Measurements from ENCODE around the gene COQ10B. TPM values are rescaled to one million over a fixed set of nuclear protein-coding genes. Genes with fewer than 3 reads are reported as not detected.

Gene COQ10B
- total RNA-seq, 2 experiments from 2014 or later, result 53.4 to 55.3 TPM

GRCh38 chr2:197414515-197414914 lies 38.8 kb upstream of the COQ10B start:
- no peak for ATAC-seq (ENCODE audit: poor library complexity)
- Histone ChIP-seq H3K4me3 (ENCODE audit: low read length) (no peak overlapping the region), H3K9me3 (ENCODE audit: control insufficient read depth in 1 of 2, insufficient read depth in 1 of 2, low read length in 2 of 2) (no peaks in the 10 kb centered on the region), H3K27me3 (ENCODE audit: control insufficient read depth in 1 of 2, insufficient read depth in 2 of 2, low read length in 2 of 2) (no peaks in the 10 kb centered on the region), H3K36me3 (ENCODE audit: insufficient read depth, low read length) (peaks cover 95% of the 10 kb centered on the region), H3K4me1 (ENCODE audit: insufficient read depth, low read length) (no peaks in the 10 kb centered on the region), H3K27ac (ENCODE audit: low read depth in 1 of 2, low read length in 2 of 2) (no peak overlapping the region)
- DNase-seq, result no peak
- no peak overlapping the region for H3K27ac Mint-ChIP-seq
- no peaks in the 10 kb centered on the region for H3K27me3 Mint-ChIP-seq
- TF ChIP-seq CTCF (IDR thresholded peaks at IDR 0.05), result no peak
- peaks cover 92% of the 10 kb centered on the region for H3K36me3 Mint-ChIP-seq (ENCODE audit: low read depth)
- no peaks in the 10 kb centered on the region for H3K9me3 Mint-ChIP-seq
- H3K4me1 Mint-ChIP-seq (ENCODE audit: low read depth), result peaks cover 8% of the 10 kb centered on the region
- H3K4me3 Mint-ChIP-seq, result no peak overlapping the region
- ChIA-PET CTCF (no interaction called here), POLR2A (interaction anchor here (1.0 kb wide), 1 partner anchor 9 kb away, joined by 4 read pairs; no protein-coding TSS in a partner anchor)
- intact Hi-C loops (cut with DNase I, micrococcal nuclease), result loop anchor here in 1 of 2 experiments (10.0 kb wide), 1 partner anchor 640 kb away; no protein-coding TSS in a partner anchor

GRCh38 chr2:197416268-197416667 lies 37.1 kb upstream of the COQ10B start:
- Histone ChIP-seq H3K27me3 (ENCODE audit: control insufficient read depth in 1 of 2, insufficient read depth in 2 of 2, low read length in 2 of 2) (no peaks in the 10 kb centered on the region), H3K9me3 (ENCODE audit: control insufficient read depth in 1 of 2, insufficient read depth in 1 of 2, low read length in 2 of 2) (no peaks in the 10 kb centered on the region), H3K4me3 (ENCODE audit: low read length) (no peak overlapping the region), H3K36me3 (ENCODE audit: insufficient read depth, low read length) (peaks cover 97% of the 10 kb centered on the region), H3K27ac (ENCODE audit: low read depth in 1 of 2, low read length in 2 of 2) (no peak overlapping the region), H3K4me1 (ENCODE audit: insufficient read depth, low read length) (no peaks in the 10 kb centered on the region)
- no peaks in the 10 kb centered on the region for H3K9me3 Mint-ChIP-seq
- H3K4me3 Mint-ChIP-seq, result no peak overlapping the region
- TF ChIP-seq CTCF (IDR thresholded peaks at IDR 0.05), result no peak
- no peak for DNase-seq
- H3K27ac Mint-ChIP-seq, result no peak overlapping the region
- peaks cover 90% of the 10 kb centered on the region for H3K36me3 Mint-ChIP-seq (ENCODE audit: low read depth)
- H3K27me3 Mint-ChIP-seq, result no peaks in the 10 kb centered on the region
- H3K4me1 Mint-ChIP-seq (ENCODE audit: low read depth), result peaks cover 17% of the 10 kb centered on the region
- ChIA-PET POLR2A (interaction anchor here (1.0 to 1.4 kb wide), 2 partner anchors 19 to 84 kb away, joined by 3 to 4 read pairs; partner anchors contain the start of genes HSPD1 and SF3B1), CTCF (no interaction called here)
- intact Hi-C loops (cut with DNase I, micrococcal nuclease), result loop anchor here in 1 of 2 experiments (10.0 kb wide), 1 partner anchor 641 kb away; no protein-coding TSS in a partner anchor
- ATAC-seq (ENCODE audit: poor library complexity), result no peak

GRCh38 chr2:197419438-197419837 lies 33.9 kb upstream of the COQ10B start:
- H3K27ac Mint-ChIP-seq, result peak overlapping the region; percentile 27
- no peak for TF ChIP-seq CTCF (IDR thresholded peaks at IDR 0.05)
- DNase-seq, result no peak
- Histone ChIP-seq H3K27ac (ENCODE audit: low read depth in 1 of 2, low read length in 2 of 2) (no peak overlapping the region), H3K9me3 (ENCODE audit: control insufficient read depth in 1 of 2, insufficient read depth in 1 of 2, low read length in 2 of 2) (no peaks in the 10 kb centered on the region), H3K4me3 (ENCODE audit: low read length) (no peak overlapping the region), H3K4me1 (ENCODE audit: insufficient read depth, low read length) (peaks cover 9% of the 10 kb centered on the region), H3K36me3 (ENCODE audit: insufficient read depth, low read length) (peaks cover 91% of the 10 kb centered on the region), H3K27me3 (ENCODE audit: control insufficient read depth in 1 of 2, insufficient read depth in 2 of 2, low read length in 2 of 2) (no peaks in the 10 kb centered on the region)
- H3K4me1 Mint-ChIP-seq (ENCODE audit: low read depth), result peaks cover 40% of the 10 kb centered on the region
- ChIA-PET CTCF (interaction anchor here (1.0 kb wide), 1 partner anchor 94 kb away, joined by 4 read pairs; no protein-coding TSS in a partner anchor), POLR2A (interaction anchor here (0.5 kb wide), 1 partner anchor 90 kb away, joined by 4 read pairs; no protein-coding TSS in a partner anchor)
- H3K27me3 Mint-ChIP-seq, result no peaks in the 10 kb centered on the region
- no peak overlapping the region for H3K4me3 Mint-ChIP-seq
- intact Hi-C loops (cut with DNase I, micrococcal nuclease), result loop anchor here (2.0 to 10.0 kb wide), 3 partner anchors 13 to 645 kb away; no protein-coding TSS in a partner anchor
- no peaks in the 10 kb centered on the region for H3K9me3 Mint-ChIP-seq
- H3K36me3 Mint-ChIP-seq (ENCODE audit: low read depth), result peaks cover 87% of the 10 kb centered on the region
- no peak for ATAC-seq (ENCODE audit: poor library complexity)
